ENCODE results near the gene TRIM32. TPM values are rescaled to one million over a fixed set of nuclear protein-coding genes. Genes with fewer than 3 reads are reported as not detected.
A peak's percentile ranks its signal among the peaks of the same experiment; 100 is the strongest.

TRIM32 gene
- total RNA-seq, 1 experiment from 2014 or later, result 20.2 TPM

DNA sequence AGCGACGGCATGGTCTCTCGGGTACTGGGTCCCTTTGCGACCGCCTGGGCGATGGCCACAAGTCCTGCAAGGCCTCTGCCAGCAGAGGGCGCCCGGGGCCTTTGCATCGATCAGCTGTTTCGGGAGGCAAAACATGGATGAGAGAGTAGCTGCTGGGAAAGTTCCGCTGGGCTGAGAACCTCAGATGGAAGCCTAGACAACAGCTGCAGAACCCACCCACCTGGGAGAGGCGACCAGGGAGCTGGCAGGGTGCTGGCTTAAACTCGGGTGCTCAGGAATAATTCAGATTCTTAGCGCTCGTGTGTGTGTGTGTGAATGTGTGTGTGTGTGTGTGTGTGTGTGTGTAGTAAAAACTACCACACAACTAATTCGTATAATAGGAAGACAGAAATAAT is 50.0 kb downstream of the TRIM32 start:
- Histone ChIP-seq H3K36me3 (ENCODE audit: control insufficient read depth, insufficient read depth, low read length) (no peaks in the 10 kb centered on the region), H3K4me1 (ENCODE audit: control insufficient read depth, insufficient read depth, low read length) (no peaks in the 10 kb centered on the region), H3K27me3 (ENCODE audit: control insufficient read depth, insufficient read depth, low read length) (no peaks in the 10 kb centered on the region), H3K27ac (ENCODE audit: low read length) (no peak overlapping the region), H3K9me3 (ENCODE audit: control insufficient read depth, insufficient read depth, low read depth, low read length) (no peaks in the 10 kb centered on the region), H3K4me3 (ENCODE audit: low read depth in 2 of 2, low read length in 2 of 2) (no peak overlapping the region)
- in situ Hi-C loops (cut with HindIII; ENCODE audit: low pct_unique_long_range_greater_than_20kb, low sequenced_read_pairs) (no loop called here), intact Hi-C loops (cut with micrococcal nuclease; ENCODE audit: unreplicated experiment) (loop anchor here (1.0 kb wide), 1 partner anchor 123 kb away; no protein-coding TSS in a partner anchor)
- BruUV-seq (replicated peaks), result no TSS peak
- TF ChIP-seq POLR2AphosphoS5 (IDR thresholded peaks at IDR 0.05; ENCODE audit: low read depth, low read length) (no peak), SIN3A (IDR thresholded peaks at IDR 0.05; ENCODE audit: borderline replicate concordance, insufficient read depth, low read depth, low read length) (no peak), TCF7L2 (IDR thresholded peaks at IDR 0.05; ENCODE audit: low read depth, low read length) (no peak)
- TF ChIP-seq, protein P1, sequence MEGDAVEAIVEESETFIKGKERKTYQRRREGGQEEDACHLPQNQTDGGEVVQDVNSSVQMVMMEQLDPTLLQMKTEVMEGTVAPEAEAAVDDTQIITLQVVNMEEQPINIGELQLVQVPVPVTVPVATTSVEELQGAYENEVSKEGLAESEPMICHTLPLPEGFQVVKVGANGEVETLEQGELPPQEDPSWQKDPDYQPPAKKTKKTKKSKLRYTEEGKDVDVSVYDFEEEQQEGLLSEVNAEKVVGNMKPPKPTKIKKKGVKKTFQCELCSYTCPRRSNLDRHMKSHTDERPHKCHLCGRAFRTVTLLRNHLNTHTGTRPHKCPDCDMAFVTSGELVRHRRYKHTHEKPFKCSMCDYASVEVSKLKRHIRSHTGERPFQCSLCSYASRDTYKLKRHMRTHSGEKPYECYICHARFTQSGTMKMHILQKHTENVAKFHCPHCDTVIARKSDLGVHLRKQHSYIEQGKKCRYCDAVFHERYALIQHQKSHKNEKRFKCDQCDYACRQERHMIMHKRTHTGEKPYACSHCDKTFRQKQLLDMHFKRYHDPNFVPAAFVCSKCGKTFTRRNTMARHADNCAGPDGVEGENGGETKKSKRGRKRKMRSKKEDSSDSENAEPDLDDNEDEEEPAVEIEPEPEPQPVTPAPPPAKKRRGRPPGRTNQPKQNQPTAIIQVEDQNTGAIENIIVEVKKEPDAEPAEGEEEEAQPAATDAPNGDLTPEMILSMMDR (IDR thresholded peaks at IDR 0.05), result peak; percentile 90
- TF ChIP-seq, protein P2, sequence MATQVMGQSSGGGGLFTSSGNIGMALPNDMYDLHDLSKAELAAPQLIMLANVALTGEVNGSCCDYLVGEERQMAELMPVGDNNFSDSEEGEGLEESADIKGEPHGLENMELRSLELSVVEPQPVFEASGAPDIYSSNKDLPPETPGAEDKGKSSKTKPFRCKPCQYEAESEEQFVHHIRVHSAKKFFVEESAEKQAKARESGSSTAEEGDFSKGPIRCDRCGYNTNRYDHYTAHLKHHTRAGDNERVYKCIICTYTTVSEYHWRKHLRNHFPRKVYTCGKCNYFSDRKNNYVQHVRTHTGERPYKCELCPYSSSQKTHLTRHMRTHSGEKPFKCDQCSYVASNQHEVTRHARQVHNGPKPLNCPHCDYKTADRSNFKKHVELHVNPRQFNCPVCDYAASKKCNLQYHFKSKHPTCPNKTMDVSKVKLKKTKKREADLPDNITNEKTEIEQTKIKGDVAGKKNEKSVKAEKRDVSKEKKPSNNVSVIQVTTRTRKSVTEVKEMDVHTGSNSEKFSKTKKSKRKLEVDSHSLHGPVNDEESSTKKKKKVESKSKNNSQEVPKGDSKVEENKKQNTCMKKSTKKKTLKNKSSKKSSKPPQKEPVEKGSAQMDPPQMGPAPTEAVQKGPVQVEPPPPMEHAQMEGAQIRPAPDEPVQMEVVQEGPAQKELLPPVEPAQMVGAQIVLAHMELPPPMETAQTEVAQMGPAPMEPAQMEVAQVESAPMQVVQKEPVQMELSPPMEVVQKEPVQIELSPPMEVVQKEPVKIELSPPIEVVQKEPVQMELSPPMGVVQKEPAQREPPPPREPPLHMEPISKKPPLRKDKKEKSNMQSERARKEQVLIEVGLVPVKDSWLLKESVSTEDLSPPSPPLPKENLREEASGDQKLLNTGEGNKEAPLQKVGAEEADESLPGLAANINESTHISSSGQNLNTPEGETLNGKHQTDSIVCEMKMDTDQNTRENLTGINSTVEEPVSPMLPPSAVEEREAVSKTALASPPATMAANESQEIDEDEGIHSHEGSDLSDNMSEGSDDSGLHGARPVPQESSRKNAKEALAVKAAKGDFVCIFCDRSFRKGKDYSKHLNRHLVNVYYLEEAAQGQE (IDR thresholded peaks at IDR 0.05; ENCODE audit: insufficient read depth in 1 of 2, low read depth in 2 of 2, low read length in 1 of 2), result no peak
- ChIA-PET POLR2A (no interaction called here), CTCF (interaction anchor here (0.6 to 2.0 kb wide), 5 partner anchors 12 to 421 kb away, joined by 3 to 15 read pairs (median 4); no protein-coding TSS in a partner anchor)
- DNase-seq (ENCODE audit: low read depth, low spot score), result peak; percentile 33
- peak; percentile 94 for ATAC-seq

DNA sequence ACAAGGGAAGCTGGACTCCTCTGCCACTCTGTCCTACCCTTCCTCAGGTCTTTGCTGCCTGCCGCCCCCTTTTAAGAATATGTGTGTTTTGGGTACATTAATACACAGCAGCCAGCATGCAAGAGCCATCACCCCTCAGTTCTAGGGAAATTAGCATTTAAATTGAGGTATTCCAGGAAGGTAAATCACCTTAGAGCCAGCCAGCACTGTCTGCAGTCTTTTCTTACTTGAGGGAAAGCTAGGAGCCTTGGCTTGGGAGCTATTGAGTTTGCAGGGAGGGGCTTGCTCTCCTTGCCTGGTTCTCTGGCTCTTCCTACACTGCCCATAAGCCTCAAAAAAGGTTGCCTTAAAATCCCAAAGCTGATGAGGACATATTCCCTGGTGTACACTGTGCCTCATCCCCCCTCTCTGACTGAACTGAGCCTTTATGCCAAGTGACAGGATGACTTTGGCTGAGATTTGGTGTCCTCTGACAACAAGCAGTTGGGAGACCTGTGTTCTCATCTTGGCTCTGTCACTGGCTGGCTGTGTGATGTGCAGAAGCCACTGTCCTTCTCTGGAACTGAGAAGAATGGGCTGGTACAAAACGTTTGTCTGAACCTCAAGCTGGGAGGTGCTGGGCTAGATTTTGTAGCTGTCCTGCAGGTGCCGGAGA is 54.1 kb downstream of the TRIM32 start:
- TF ChIP-seq, protein P1 (IDR thresholded peaks at IDR 0.05), result no peak
- TF ChIP-seq SIN3A (IDR thresholded peaks at IDR 0.05; ENCODE audit: borderline replicate concordance, insufficient read depth, low read depth, low read length) (no peak), POLR2AphosphoS5 (IDR thresholded peaks at IDR 0.05; ENCODE audit: low read depth, low read length) (no peak)
- TF ChIP-seq, protein P2 (IDR thresholded peaks at IDR 0.05; ENCODE audit: insufficient read depth in 1 of 2, low read depth in 2 of 2, low read length in 1 of 2), result no peak
- in situ Hi-C loops (cut with HindIII; ENCODE audit: low pct_unique_long_range_greater_than_20kb, low sequenced_read_pairs), result no loop called here
- Histone ChIP-seq H3K4me1 (ENCODE audit: control insufficient read depth, insufficient read depth, low read length) (no peaks in the 10 kb centered on the region), H3K27me3 (ENCODE audit: control insufficient read depth, insufficient read depth, low read length) (no peaks in the 10 kb centered on the region), H3K4me3 (ENCODE audit: low read depth in 2 of 2, low read length in 2 of 2) (no peak overlapping the region), H3K9me3 (ENCODE audit: control insufficient read depth, insufficient read depth, low read depth, low read length) (no peaks in the 10 kb centered on the region), H3K36me3 (ENCODE audit: control insufficient read depth, insufficient read depth, low read length) (no peaks in the 10 kb centered on the region), H3K27ac (ENCODE audit: low read length) (no peak overlapping the region)
- CTCF ChIA-PET, result no interaction called here
- intact Hi-C loops (cut with micrococcal nuclease; ENCODE audit: unreplicated experiment), result no loop called here
- ATAC-seq (no peak), DNase-seq (ENCODE audit: low read depth, low spot score) (no peak)
- POLR2A ChIA-PET, result no interaction called here
- BruUV-seq (replicated peaks), result no TSS peak
